ENCODE results near the gene SLC25A41.

DNA sequence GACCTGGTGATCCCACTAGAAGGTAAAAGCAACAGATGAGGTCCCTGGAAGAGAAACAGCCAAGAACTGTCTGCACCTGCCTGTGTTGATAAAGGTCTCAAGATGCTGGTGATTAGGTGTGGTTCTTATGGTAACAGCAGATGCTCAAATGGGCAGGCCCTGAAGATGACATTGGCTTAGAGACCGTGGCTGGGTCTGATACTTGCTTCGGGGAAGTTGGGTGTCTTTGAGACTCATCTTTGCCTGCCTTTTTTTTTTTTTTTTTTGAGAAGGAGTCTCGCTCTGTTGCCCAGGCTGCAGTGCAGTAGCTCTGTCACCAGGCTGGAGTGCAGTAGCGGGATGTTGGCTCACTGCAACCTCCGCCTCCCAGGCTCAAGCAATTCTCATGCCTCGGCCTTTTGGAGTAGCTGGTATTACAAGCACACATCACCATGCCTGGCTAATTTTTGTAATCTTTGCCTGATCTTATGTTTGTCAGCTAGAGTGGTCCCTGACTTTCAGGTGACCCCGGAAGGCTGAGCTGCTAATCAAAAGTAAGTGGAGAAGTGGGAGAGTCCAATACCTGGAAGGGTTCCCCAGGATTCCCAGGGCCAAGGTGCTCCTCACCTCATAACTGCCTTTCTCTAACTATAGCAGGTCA, 18.1 kb upstream of the SLC25A41 start:
- TF ChIP-seq POLR2A (IDR thresholded peaks at IDR 0.05; ENCODE audit: extremely low read depth, insufficient read length): no peak
- TF ChIP-seq, protein P1, sequence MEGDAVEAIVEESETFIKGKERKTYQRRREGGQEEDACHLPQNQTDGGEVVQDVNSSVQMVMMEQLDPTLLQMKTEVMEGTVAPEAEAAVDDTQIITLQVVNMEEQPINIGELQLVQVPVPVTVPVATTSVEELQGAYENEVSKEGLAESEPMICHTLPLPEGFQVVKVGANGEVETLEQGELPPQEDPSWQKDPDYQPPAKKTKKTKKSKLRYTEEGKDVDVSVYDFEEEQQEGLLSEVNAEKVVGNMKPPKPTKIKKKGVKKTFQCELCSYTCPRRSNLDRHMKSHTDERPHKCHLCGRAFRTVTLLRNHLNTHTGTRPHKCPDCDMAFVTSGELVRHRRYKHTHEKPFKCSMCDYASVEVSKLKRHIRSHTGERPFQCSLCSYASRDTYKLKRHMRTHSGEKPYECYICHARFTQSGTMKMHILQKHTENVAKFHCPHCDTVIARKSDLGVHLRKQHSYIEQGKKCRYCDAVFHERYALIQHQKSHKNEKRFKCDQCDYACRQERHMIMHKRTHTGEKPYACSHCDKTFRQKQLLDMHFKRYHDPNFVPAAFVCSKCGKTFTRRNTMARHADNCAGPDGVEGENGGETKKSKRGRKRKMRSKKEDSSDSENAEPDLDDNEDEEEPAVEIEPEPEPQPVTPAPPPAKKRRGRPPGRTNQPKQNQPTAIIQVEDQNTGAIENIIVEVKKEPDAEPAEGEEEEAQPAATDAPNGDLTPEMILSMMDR (IDR thresholded peaks at IDR 0.05; ENCODE audit: low read depth, low read length): no peak

Measured in NB4 (cell line).